Pulmonary artery endothelial cell (primary cell): ENCODE measurements around the gene DCST2. TPM values are rescaled to one million over a fixed set of nuclear protein-coding genes. Genes with fewer than 3 reads are reported as not detected.
"Not testable (repeated sequence)": the region's sequence is repeated elsewhere in the genome, so short reads cannot be mapped to it uniquely, and the experiment has no call there.

ENCODE experiments used
- DNase-seq: peaks from one replicate; pipeline ENCODE4 v3.0.0-alpha.2; 2011; ENCODE audit warnings: low read depth, low spot score
- total RNA-seq: library from RNA; depleted of rRNA; stranded (reverse); fragments of >200 nt; gene quantifications from 2 replicates; pipeline ENCODE4 v1.2.3, GENCODE V29; 2014

Gene DCST2
- total RNA-seq, 1 donor from 2014 or later: 0.07 TPM

DNA sequence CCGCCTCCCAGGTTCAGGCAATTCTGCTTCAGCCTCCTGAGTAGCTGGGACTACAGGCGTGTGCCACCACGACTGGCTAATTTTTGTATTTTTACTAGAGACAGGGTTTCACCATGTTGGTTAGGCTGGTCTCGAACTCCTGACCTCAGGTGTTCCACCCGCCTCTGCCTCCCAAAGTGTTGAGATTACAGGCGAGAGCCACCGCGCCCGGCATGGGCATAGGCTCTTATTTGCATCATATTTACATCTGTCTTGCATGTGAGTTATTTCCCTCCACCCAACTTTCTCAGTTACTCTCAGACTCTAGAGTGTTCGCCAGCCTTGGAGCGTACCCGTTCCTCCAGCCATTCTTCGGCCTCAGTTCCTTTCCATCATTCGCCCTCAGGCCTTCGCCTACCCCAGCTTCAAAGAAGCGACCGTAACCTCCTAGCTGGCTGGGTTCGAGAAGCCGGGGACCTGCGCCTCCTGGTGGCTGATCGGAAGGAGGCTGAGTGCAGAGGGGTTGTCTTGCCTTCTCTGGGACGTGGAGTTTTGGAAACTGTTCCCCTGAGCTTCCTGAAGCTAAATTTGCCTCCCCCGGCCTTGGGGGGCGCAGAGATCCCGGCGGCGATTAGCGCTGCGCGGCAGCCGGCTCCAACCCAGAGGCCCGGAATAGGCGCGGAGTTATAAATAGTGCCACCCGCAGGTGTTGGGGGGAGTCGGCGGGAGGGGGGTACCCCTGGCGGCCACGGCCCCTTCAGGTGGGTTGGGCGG is 34.6 kb downstream of the DCST2 start:
- DNase-seq: no peak

DNA sequence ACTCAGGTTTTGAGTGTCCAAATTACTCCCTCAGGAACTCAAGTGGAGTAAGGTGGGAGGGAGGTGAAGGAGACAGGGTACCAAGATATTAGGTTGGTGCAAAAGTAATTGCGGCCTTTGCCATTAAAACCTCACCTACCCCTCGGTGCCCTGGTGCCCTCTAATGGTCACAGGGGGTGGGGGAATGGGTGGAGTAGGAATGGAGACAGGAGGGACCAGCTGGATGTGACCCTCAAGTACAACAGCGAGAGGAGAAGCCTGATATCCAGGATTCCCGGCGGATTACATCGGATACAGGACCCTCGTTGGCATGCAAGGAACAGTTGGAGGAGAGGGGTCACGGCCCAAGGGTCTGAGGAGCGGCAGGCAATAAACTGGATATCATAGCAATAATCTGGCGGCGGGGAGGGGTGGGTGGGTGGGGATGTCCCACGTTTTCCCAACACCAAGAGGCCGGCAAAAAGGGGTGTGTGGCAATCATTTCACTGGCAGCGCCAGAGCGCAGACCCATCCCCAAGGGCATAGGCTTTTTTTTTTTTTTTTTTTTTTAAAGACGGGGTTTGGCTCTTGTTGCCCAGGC is 35.3 kb downstream of the DCST2 start:
- DNase-seq: no peak

GRCh38 chr1:154996966-154997701 is 36.4 kb downstream of the DCST2 start:
- no peak for DNase-seq

DNA sequence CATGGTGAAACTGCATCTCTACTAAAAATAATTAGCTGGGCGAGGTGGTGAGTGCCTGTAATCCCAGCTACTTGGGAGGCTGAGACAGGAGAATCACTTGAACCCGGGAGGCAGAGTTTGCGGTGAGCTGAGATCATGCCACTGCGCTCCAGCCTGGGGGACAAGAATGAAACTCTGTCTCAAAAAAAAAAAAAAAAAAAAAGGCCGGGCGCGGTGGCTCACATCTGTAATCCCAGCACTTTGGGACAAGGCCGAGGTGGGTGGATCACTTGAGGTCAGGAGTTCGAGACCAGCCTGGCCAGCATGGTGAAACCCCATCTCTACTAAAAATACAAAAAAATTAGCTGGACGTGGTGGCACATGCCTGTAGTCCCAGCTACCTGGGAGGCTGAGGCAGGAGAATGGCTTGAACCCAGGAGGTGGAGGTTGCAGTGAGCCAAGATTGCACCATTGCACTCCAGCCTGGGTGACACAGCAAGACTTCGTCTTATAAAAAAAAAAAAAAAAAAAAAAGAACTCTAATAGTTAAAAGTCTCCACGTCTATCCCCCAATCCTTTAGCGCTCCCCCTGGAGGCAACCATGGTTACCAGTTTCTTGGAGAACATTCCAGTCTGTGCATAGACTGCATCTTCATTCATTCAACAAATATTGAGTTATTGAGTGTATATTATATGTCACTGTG is 38.1 kb downstream of the DCST2 start:
- peak; percentile 60 for DNase-seq

- no peak for DNase-seq
Observed at GRCh38 chr1:154994591-154994990, 39.0 kb downstream of the DCST2 start.

GRCh38 chr1:154994269-154994587 is 39.4 kb downstream of the DCST2 start:
- no peak for DNase-seq

DNA sequence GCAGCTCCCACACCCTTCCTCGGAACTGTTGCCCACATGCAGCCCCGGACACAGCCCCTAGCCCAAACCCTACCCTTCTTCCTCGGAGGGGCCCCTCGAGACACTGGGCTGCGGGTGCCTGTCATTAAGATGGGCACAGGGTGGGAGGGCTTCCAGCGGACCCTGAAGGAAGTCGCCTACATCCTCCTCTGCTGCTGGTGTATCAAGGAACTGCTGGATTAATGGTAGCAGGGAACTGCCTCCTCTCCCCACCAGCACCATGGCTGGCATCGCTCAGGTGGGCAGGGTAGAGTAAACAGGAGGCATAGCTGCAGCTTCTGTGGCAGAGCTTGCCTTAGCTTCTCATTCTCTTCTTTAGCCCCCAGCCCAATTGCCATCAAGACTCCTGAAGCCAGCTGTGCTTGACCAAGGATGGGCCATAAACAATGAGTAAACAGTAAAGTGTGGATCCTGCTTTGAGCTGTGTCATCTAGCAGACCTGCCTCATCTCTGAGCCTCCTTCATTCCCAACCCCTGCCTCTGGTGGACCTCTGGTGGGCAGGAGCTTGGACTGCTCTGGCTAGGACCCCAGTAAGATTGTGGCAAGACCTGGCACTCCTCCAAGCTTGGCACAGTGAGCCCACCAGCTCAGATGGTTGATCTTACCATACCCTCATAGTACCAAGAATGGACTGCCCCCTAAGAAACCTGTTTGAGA is 39.9 kb downstream of the DCST2 start, which contains the start of gene LENEP:
LENEP (plus strand) TSS at position 15 of the 697 bp plus-strand sequence; CDS start at position 37, 22 bp downstream.
- no peak for DNase-seq

GRCh38 chr1:154992721-154993571 is 40.6 kb downstream of the DCST2 start:
- no peak for DNase-seq

GRCh38 chr1:154990276-154990675 is 43.3 kb downstream of the DCST2 start:
- DNase-seq: no peak

GRCh38 chr1:154989195-154989860 is 44.3 kb downstream of the DCST2 start:
- DNase-seq: no peak

- DNase-seq: no peak
Observed at GRCh38 chr1:154988058-154988954, 45.3 kb downstream of the DCST2 start.

GRCh38 chr1:154987326-154987725 is 46.3 kb downstream of the DCST2 start:
- DNase-seq: no peak

DNA sequence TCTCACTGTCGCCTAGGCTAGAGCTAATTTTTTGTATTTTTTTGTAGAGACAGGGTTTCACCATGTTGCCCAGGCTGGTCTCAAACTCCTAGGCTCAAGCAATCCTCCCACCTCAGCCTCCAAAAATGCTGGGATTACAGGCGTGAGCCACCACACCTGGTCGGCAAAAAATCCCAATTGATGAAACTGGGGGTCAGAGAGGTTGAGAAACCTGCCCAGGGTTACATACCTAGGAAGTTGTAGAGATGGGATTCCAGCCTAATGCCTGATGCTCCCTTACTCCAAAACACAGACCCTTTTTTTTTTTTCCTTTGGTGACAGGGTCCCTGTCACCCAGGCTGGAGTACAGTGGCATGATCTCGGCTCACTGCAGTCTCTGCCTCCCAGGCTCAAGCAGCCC is 46.8 kb downstream of the DCST2 start:
- DNase-seq: not testable (repeated sequence)

DNA sequence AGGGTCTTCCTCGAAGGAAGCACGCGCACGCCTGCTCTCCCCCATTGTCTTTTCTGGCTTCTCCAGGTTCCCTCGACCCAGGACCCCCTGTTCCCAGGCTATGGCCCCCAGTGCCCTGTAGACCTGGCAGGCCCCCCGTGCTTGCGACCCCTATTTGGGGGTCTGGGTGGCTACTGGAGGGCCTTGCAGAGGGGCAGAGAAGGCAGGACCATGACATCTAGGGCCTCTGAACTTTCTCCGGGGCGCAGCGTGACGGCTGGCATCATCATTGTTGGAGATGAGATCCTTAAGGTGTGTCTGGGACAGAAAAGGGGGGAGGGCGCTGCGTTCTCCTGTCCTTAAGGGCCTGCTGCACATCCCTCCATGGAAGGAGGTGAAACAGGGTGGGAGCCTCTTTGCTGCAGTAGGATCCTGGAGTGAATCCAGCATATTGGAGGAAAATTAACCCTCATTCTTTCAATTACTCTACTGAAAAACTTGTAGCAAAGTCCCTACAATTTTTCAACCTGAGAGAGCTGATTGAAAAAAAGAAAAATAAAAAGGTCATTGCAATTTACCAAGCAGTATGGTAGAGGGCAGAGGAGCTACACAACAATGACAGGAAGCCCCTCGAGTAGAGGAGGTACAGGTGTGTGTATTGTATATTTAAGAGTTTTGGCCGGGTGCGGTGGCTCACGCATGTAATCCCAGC is 49.7 kb downstream of the DCST2 start:
- DNase-seq: no peak

DNA sequence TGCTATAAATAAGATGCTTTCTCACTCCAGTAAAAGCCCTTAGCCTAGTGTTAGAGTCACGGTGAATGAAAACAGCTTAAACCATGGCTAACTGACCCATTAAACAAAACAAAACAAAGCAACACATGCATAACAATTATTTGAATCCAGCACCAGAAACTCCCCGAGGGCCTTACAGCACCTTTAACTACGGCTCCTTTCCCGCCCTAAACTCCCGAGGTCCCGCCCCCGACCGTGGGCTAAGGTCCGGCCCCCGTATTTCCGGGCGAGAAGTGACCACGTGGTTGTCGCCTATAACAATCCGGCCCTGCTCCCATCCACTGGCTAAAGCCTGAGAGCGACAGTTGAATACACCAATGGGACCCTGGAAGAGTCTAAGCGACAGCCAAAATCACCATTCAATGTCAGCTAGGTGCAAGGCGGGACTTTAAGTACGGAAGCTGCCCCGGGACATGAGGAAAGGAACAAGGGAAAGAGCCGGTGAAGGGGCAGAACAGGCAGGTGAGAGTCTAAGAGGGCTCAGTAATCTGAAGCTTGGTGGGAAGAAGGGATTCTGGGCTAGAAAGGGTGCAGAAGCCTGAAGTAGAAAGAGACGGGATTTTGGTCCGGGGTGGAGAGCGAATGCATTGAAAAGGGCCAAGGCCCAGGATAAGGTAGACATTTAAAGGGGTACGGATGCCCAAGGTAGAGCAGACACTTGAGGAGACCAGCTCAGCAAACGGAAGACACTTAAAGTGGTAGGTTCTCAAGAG is 50.5 kb downstream of the DCST2 start, which contains the start of gene FLAD1:
FLAD1 (plus strand) TSS at position 448 of the 752 bp plus-strand sequence. CDS start 351 bp downstream, outside the sequence.
- DNase-seq: peak; percentile 99

- DNase-seq: no peak
Observed at GRCh38 chr1:154982341-154982740, 51.2 kb downstream of the DCST2 start.

- DNase-seq: no peak
Observed at GRCh38 chr1:154978360-154978759, 55.2 kb downstream of the DCST2 start.
